Uterus (tissue), 2 donors: Measurements from ENCODE around the gene CACNA1B.

ENCODE experiments used
- CTCF ChIP-seq, 4 experiments: fragments of 200-600 bp in 2 of 4; fragments of 450-650 bp in 2 of 4; sonication (generic) in 2 of 4; IDR thresholded peaks; one replicate each; pipeline ENCODE4 v1.5.1; 2016 to 2019; ENCODE audit warnings: antibody characterized with exemption in 4 of 4, mild to moderate bottlenecking in 2 of 4, moderate library complexity in 1 of 4
- POLR2A ChIP-seq, 2 donors: fragments of 450-650 bp; IDR thresholded peaks; one replicate each; pipeline ENCODE4 v1.6.1; 2016; ENCODE audit warnings: antibody characterized with exemption in 2 of 2, mild to moderate bottlenecking in 1 of 2, moderate library complexity in 1 of 2

GRCh38 chr9:138071731-138072130 lies 194.1 kb downstream of the CACNA1B start:
- TF ChIP-seq POLR2A (IDR thresholded peaks at IDR 0.05) (no peak), CTCF (IDR thresholded peaks at IDR 0.05) (no peak)
